T-helper 1 cell treated with Interleukin-12 subunit alpha and Interleukin-12 subunit beta and Interleukin-4 antibody, amounts not matched to agents 30 μg/mL and 1 μg/mL, for 36 hours (primary cell): ENCODE data around the gene BRME1.

Experiments used
- H3K27ac Mint-ChIP-seq: one replicate; pipeline ENCODE4 v1.8.0; 2021; ENCODE audit warnings: mild to moderate bottlenecking, mixed read lengths
- H3K27me3 Mint-ChIP-seq: one replicate; pipeline ENCODE4 v1.8.0; 2021; ENCODE audit warnings: low read depth, mixed read lengths
- H3K36me3 Mint-ChIP-seq: one replicate; pipeline ENCODE4 v1.8.0; 2021; ENCODE audit warnings: low read depth, mixed read lengths
- H3K4me1 Mint-ChIP-seq: one replicate; pipeline ENCODE4 v1.8.0; 2021; ENCODE audit warnings: low read depth, mixed read lengths
- H3K4me3 Mint-ChIP-seq: one replicate; pipeline ENCODE4 v1.8.0; 2021; ENCODE audit warnings: mild to moderate bottlenecking, moderate library complexity, mixed read lengths
- H3K9me3 Mint-ChIP-seq: one replicate; pipeline ENCODE4 v1.8.0; 2021; ENCODE audit warnings: mixed read lengths

The BRME1 gene

DNA sequence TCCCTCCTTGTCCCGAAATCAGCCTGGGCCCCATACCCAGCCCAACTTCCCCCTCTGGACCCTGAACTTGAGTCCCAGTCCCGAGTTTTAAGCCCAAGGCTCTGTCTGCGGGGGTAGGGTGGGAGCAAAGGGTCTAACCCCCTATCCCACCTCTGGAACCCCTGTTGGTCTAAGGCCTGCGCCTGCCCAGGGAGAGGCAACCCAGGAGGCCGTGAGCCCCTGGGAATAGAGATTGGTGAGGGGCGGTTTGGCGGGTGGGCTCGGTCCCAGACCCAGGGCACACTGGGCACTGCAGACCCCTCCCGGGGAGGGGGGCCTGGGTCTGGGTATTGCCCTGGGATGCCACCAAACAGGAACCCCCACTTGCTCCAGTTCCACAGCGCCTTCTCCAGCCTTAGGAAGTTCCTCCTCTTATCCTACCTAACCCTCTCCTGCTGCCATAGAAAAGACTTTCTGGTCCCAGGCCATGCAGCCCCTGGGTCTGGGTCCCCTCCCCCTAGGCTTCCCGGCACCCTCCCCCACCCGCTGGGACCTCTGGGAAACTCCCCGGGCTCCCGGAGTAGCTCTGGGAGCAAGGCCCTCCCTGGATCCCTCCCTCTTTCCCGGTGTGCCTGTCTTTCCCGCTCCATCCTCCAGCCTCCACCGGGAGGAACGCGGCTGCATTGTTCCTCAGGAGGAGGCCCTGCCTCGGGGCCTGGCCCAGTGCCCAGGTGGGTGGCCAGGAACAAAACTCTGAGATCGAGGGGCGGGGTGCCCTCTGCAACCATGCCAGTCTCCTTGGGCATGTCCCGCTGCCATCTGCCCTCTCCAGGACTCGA, 62.6 kb downstream of the BRME1 start:
- peak overlapping the region; percentile 93 for H3K27ac Mint-ChIP-seq
- peaks cover 7% of the 10 kb centered on the region for H3K36me3 Mint-ChIP-seq
- H3K9me3 Mint-ChIP-seq, result no peaks in the 10 kb centered on the region
- H3K4me1 Mint-ChIP-seq, result peaks cover 41% of the 10 kb centered on the region
- H3K27me3 Mint-ChIP-seq, result no peaks in the 10 kb centered on the region
- H3K4me3 Mint-ChIP-seq, result peak overlapping the region; percentile 91

- no peaks in the 10 kb centered on the region for H3K27me3 Mint-ChIP-seq
- H3K27ac Mint-ChIP-seq, result peak overlapping the region; percentile 93
- peaks cover 44% of the 10 kb centered on the region for H3K4me1 Mint-ChIP-seq
- H3K36me3 Mint-ChIP-seq, result peaks cover 10% of the 10 kb centered on the region
- no peaks in the 10 kb centered on the region for H3K9me3 Mint-ChIP-seq
- peak overlapping the region; percentile 93 for H3K4me3 Mint-ChIP-seq
These were observed 63.4 kb downstream of the BRME1 start for GRCh38 chr19:13842291-13843103.

GRCh38 chr19:13841962-13842290, 64.0 kb downstream of the BRME1 start:
- peak overlapping the region; percentile 92 for H3K27ac Mint-ChIP-seq
- no peaks in the 10 kb centered on the region for H3K9me3 Mint-ChIP-seq
- peak overlapping the region; percentile 93 for H3K4me3 Mint-ChIP-seq
- peaks cover 47% of the 10 kb centered on the region for H3K4me1 Mint-ChIP-seq
- peaks cover 13% of the 10 kb centered on the region for H3K36me3 Mint-ChIP-seq
- H3K27me3 Mint-ChIP-seq, result no peaks in the 10 kb centered on the region

- Mint-ChIP-seq H3K9me3 (no peaks in the 10 kb centered on the region), H3K36me3 (peaks cover 13% of the 10 kb centered on the region), H3K27me3 (no peaks in the 10 kb centered on the region), H3K4me1 (peaks cover 43% of the 10 kb centered on the region), H3K27ac (peak overlapping the region; percentile 92), H3K4me3 (peak overlapping the region; percentile 93)
These were observed 64.6 kb downstream of the BRME1 start for GRCh38 chr19:13841086-13841961.

DNA sequence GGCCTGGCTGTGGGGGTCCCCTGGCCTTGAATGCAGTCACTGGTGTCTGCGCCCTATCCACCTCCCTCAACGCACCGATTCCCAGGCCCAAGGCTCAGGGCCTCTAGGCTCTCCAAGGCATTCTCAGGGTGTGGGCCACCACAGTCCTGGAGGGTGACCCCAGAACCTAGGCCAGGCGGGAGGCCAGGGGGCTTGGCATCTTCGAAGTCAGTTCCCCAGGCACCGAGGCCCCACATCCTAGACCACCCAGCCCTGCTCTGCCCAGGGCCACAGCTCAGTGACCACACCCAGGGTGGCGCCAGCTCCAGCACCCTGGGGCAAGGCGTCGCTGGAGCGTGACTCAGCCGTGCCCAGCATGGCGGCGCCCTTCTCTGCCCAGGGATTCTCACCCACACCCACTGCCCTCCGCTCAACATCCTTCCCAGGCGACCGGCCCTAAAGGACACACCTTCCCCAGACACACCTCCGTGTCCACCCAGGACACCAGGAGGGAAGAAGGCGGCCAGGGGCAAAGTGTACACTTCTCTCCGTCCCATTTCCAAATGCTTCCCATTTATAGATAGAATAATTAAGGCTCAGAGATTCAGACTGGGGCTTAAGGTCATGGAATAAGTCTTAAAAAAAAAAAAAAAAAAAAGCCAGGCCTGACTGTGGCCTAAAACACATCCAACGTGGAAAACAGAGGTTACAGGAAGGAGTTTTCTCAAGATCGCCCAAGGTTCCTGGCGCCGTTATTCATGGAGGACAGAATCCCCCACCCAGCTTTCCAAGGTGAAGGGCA, 65.4 kb downstream of the BRME1 start:
- Mint-ChIP-seq H3K27me3 (no peaks in the 10 kb centered on the region), H3K27ac (peak overlapping the region; percentile 92), H3K36me3 (peaks cover 16% of the 10 kb centered on the region), H3K9me3 (no peaks in the 10 kb centered on the region), H3K4me3 (peak overlapping the region; percentile 93), H3K4me1 (peaks cover 38% of the 10 kb centered on the region)

GRCh38 chr19:13839938-13840304, 66.0 kb downstream of the BRME1 start:
- no peaks in the 10 kb centered on the region for H3K27me3 Mint-ChIP-seq
- H3K9me3 Mint-ChIP-seq, result no peaks in the 10 kb centered on the region
- peaks cover 16% of the 10 kb centered on the region for H3K36me3 Mint-ChIP-seq
- H3K27ac Mint-ChIP-seq, result peak overlapping the region; percentile 92
- H3K4me1 Mint-ChIP-seq, result peaks cover 36% of the 10 kb centered on the region
- peak overlapping the region; percentile 93 for H3K4me3 Mint-ChIP-seq

DNA sequence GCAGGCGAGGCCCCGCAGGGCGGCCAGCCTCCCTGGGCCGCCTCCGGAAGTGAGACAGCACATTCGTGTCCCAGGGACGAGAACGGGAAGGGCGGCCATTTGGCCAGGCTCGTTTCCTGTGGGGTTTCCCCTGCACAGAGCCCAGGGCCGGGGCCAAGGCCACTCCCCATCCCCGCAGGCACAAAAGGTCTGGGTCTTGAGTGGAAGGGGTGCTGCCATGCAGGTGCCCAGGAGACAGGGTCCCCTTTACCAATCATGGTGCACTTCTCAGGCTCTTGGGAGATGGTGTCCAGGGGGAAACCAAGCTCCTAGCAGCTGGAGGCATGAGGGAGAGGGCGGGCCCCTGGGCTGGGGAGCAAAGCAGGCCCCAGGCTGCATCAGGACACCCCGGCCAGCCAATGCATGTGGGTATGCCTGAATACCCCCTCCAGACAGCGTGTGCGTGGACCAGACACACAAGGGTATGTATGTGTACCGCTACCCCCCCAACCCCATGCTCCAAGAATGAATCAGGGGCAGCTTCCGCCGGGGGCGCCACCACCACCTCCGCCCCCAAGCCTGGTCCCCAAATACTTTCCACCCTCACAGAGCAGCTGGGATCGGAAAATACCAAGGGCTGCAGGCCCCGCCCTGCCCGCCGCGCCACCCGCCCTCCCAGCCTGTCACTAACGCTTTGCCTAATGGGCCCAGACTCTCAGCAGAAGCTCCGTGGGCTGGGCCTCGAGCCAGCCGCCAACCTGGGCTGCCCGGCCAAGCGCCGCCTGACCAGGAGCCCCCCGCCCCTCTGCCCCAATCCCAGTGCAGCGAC, 66.6 kb downstream of the BRME1 start:
- H3K4me3 Mint-ChIP-seq, result peak overlapping the region; percentile 93
- H3K27me3 Mint-ChIP-seq, result no peaks in the 10 kb centered on the region
- H3K4me1 Mint-ChIP-seq, result peaks cover 35% of the 10 kb centered on the region
- peaks cover 18% of the 10 kb centered on the region for H3K36me3 Mint-ChIP-seq
- no peaks in the 10 kb centered on the region for H3K9me3 Mint-ChIP-seq
- peak overlapping the region; percentile 90 for H3K27ac Mint-ChIP-seq

GRCh38 chr19:13838435-13839129, 67.3 kb downstream of the BRME1 start:
- H3K36me3 Mint-ChIP-seq, result peaks cover 22% of the 10 kb centered on the region

DNA sequence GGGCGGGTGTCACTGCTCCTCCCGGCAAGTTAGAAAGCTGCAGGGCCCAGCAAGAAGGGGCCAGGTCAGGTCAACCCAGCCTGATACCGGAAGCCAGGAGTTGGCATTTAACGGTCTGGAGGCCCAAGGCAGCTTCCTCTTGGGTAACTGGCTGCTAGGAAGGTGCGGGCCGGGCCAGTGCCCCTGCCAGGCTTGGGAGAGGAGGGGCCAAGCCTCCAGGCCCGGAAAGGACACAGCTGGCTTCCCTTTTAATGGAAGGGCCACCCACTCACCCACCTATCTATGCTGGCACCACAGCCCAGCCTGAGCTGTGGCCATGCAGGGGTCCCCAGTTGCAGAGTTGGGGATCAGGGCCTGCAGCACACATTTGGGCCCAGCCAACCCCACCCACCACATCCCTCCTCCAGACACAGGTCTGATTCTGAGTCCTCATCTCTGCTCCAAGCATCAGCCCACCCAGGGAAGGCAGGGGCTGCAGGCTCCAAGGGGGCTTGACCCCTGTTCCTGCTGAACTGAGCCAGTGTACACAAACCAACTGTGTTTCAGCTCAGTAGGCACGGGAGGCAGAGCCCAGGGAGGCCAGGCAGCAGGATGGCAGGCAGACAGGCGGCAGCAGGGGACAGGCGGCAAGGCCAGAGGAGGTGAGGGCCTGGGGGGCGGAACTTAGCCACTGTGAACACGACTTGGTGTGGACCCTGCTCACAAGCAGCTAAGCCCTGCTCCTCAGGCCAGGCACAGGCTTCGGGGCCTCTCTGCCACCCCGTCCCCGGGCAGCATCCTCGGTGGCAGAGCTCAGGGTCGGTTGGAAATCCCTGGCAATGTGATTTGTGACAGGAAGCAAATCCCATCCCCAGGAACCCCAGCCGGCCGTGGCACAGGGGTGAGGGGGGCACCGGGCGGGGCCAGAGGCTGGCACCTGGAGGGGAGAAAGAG, 69.9 kb downstream of the BRME1 start:
- Mint-ChIP-seq H3K9me3 (no peaks in the 10 kb centered on the region), H3K36me3 (peaks cover 22% of the 10 kb centered on the region), H3K4me1 (peaks cover 43% of the 10 kb centered on the region), H3K4me3 (peak overlapping the region; percentile 80), H3K27me3 (no peaks in the 10 kb centered on the region), H3K27ac (peak overlapping the region; percentile 97)

More at GRCh38 chr19:13838435-13839129, 67.3 kb downstream of the BRME1 start:
- no peaks in the 10 kb centered on the region for H3K9me3 Mint-ChIP-seq
- peaks cover 37% of the 10 kb centered on the region for H3K4me1 Mint-ChIP-seq
- H3K4me3 Mint-ChIP-seq, result peak overlapping the region; percentile 93
- H3K27me3 Mint-ChIP-seq, result no peaks in the 10 kb centered on the region
- peak overlapping the region; percentile 90 for H3K27ac Mint-ChIP-seq

DNA sequence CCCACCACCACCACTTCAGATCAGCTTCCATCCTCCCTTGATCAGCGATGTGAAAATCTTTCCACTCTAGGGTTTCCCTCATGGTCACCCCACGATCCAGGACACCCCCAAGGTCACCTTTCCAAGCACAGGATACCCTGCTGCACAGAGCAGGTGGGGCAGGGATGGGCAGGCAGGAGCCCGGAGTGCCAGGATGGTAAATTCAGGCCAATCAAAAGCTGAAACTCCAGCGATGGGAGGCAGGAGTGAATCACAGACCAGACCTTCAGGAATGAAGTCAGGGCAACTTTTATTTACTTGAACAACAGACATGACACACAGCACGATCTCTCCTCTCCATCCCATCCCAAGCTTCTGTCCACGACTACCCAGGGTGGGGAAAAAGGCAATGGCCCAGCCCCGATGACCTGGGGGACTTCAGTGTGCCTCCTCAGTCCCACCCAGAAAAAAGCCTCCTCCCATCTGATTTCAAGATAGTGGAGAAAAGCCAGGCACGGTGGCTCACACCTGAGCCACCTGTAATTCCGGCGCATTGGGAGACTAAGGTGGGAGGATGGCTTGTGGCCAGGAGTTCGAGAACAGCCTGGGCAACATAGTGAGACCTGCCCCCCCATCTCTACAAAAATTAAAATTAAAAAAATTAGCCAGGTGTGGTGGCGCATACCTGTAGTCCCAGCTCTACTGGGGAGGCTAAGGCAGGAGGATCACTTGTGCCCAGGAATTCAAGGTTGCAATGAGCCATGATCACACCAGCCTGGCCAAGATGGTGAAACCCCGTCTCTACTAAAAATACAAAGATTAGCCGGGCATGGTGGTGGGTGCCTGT, 71.5 kb downstream of the BRME1 start:
- Mint-ChIP-seq H3K9me3 (no peaks in the 10 kb centered on the region), H3K36me3 (peaks cover 15% of the 10 kb centered on the region), H3K27me3 (no peaks in the 10 kb centered on the region), H3K4me1 (peaks cover 37% of the 10 kb centered on the region), H3K4me3 (peak overlapping the region; percentile 75), H3K27ac (peak overlapping the region; percentile 83)
